AG09319 (cell line): ENCODE data around the gene PIP4K2A.

ENCODE experiments used
- DNase-seq: peaks from one replicate; pipeline ENCODE4 v3.0.0-alpha.2; 2010; ENCODE audit warnings: low read depth; ENCODE audit errors: extremely low read depth
- CTCF ChIP-seq: IDR thresholded peaks from 2 replicates; pipeline ENCODE4 v1.5.1; 2011; ENCODE audit warnings: low read depth, mild to moderate bottlenecking, inconsistent platforms, low read length, moderate library complexity

Gene PIP4K2A

DNA sequence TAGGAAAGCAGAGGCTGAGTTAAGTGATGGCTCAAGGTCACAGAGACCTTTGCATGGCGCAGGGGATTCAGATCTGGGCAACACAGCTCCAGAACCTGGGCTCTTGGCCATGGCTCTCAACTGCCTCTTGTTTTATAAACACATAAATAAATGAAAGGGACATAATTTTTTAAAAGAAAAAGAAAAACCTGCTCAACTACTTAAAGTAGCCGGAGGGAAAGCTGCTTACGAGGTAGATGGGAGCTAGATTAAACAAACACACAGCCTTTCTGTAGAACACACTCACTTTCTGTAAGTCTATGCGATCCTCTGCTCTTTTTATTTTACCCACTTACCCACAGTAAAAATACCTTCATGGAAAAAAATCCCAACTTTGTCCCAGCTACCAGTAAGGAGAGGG, 81.3 kb downstream of the PIP4K2A start:
- no peak for TF ChIP-seq CTCF
- no peak for DNase-seq

DNA sequence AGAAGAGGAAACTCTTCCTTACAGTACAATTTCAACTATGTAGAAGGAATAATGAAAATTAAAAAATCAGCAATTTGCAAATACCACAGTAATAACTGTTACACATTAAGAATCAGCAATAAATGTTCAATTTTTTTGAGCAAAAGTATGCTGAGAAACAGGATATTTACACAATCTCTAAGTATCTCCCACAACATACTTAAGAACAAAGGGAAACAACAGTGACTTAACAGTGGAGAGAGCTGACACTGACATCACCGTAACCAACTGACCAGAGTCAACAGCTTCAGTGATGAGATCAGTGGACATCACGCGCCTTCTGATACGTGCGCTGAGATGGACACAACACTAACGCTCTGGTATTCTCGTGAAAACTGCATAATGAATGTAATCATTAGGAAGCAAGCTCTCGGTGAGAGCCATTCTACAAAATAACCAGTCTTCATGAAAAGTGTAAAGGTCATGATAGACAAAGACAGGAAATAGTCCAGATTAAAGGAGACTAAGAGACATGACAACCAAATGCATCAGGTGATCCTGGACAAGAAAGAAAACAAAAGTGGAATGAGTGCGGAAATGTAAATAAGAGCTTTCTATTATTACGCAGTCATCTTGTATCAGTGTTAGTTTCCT, 82.6 kb downstream of the PIP4K2A start:
- no peak for DNase-seq
- TF ChIP-seq CTCF: no peak

DNA sequence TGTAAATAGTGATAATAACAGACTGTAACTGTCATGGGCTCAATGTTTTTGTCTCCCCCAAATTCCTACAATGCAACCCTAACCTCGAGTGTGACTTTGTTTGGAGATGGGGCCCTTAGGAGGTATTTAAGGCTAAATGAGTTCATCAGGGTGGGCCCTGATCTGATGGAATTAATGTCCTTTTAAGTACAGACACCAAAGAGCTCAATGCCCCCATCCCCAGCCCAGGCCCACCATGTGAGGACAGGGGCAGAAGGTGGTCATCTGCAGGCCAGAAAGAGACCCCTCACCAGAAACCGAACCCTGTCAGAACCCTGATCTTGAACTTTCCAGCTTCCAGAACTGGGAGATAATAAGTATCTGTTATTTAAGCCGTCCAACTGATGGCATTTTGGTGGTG, 83.2 kb downstream of the PIP4K2A start:
- TF ChIP-seq CTCF: no peak
- no peak for DNase-seq

- no peak for TF ChIP-seq CTCF
- no peak for DNase-seq
Observed at GRCh38 chr10:22630234-22631174, 83.9 kb downstream of the PIP4K2A start.

- TF ChIP-seq CTCF: no peak
- DNase-seq: no peak
Observed at GRCh38 chr10:22629852-22630233, 84.5 kb downstream of the PIP4K2A start.

DNA sequence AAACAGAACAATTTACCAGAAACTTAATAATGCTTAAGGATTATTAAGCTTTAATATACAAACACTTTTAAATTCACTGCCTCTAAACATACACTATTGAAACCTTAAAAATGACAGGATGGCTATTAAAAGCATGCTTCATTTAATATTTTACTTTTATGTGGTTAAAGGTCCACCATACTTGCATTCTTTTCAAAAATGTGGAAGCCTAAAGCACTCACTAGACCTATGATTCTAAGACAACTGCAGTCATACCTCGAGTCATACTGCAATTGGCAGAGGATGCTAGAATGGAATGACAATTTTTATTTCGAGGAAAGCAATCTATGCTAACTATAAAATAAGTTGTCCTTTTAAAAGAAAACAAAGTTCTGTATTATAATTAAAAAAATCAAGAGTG, 85.3 kb downstream of the PIP4K2A start:
- no peak for TF ChIP-seq CTCF
- DNase-seq: no peak

DNA sequence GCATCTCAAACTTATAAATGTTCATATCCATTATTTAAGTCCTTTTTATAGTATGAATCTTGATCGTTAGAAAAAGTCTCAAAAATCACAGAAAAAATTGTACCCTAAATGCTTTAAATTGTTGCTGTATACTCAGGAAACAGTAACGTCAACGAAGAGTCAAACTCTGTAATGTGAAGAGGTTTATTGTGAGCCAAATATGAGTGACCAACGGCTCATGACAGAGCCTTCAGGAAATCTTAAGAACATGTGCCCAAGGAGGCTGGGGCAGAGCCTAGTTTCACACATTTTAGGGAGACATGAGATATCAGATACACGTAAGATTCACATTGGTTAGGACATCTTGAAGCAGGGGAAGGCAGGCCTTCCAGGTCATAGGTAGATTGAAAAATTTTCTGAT, 86.1 kb downstream of the PIP4K2A start:
- no peak for TF ChIP-seq CTCF

More for the DNA sequence above, 86.1 kb downstream of the PIP4K2A start:
- DNase-seq: no peak
